Kidney capillary endothelial cell (primary cell): ENCODE data around the gene ADRB1.

Source experiments
- DNase-seq: peaks from one replicate; pipeline ENCODE4 v3.0.0-alpha.2; 2018; ENCODE audit warnings: low spot score

ADRB1 gene

GRCh38 chr10:114043532-114044246 is at the start of gene ADRB1:
ADRB1 (plus strand) TSS chr10:114043866; CDS start chr10:114044133, 267 bp downstream.
- no peak for DNase-seq

- no peak for DNase-seq
Observed at GRCh38 chr10:113995201-113995600, 48.5 kb upstream of the ADRB1 start.

- DNase-seq = no peak
Observed at GRCh38 chr10:113997428-113997827, 46.2 kb upstream of the ADRB1 start.

- DNase-seq = no peak
Observed at GRCh38 chr10:113999531-113999930, 44.1 kb upstream of the ADRB1 start.

GRCh38 chr10:114000457-114001010 is 43.1 kb upstream of the ADRB1 start:
- no peak for DNase-seq

GRCh38 chr10:114002422-114002821 is 41.2 kb upstream of the ADRB1 start:
- no peak for DNase-seq

GRCh38 chr10:114003161-114003941 is 40.3 kb upstream of the ADRB1 start:
- DNase-seq = no peak

GRCh38 chr10:114009281-114009996 is 34.2 kb upstream of the ADRB1 start:
- DNase-seq = no peak

- DNase-seq = no peak
Observed at GRCh38 chr10:114010316-114010715, 33.4 kb upstream of the ADRB1 start.

GRCh38 chr10:114012650-114013049 is 31.0 kb upstream of the ADRB1 start:
- DNase-seq = no peak

GRCh38 chr10:114015708-114016107 is 28.0 kb upstream of the ADRB1 start:
- DNase-seq = no peak

- no peak for DNase-seq
Observed at GRCh38 chr10:114017271-114017670, 26.4 kb upstream of the ADRB1 start.

GRCh38 chr10:114017873-114018272 is 25.8 kb upstream of the ADRB1 start:
- no peak for DNase-seq

- DNase-seq = no peak
Observed at GRCh38 chr10:114019226-114019625, 24.4 kb upstream of the ADRB1 start.

GRCh38 chr10:114021154-114021553 is 22.5 kb upstream of the ADRB1 start:
- no peak for DNase-seq

- no peak for DNase-seq
Observed at GRCh38 chr10:114021717-114022680, 21.7 kb upstream of the ADRB1 start.

GRCh38 chr10:114022766-114023597 is 20.7 kb upstream of the ADRB1 start:
- DNase-seq = no peak

- DNase-seq = no peak
Observed at GRCh38 chr10:114024876-114025610, 18.6 kb upstream of the ADRB1 start.

GRCh38 chr10:114025611-114026130 is 18.0 kb upstream of the ADRB1 start:
- DNase-seq = no peak
